Measurements from ENCODE around the gene DIRAS2.

DIRAS2 gene

DNA sequence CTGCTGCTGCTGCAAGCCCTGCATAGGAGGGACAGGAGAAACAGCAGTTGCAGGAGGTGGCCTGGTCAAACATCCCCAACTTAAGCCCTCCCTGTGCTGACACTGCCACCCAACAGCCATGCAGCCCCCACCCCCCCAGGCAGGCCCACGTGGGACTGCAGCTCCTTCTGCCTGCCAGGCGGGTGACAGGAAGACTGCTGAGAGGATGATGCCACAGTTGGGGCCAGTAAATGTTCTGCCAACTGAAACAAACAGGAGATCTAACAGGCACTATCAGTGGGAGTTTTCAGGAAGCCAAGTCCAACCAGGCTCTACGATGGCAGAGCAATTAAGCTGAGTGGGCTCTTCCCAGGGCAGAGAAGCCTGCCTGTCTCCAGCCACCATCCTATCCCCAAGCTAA is 31.1 kb downstream of the DIRAS2 start:
- no peak for DNase-seq

DNA sequence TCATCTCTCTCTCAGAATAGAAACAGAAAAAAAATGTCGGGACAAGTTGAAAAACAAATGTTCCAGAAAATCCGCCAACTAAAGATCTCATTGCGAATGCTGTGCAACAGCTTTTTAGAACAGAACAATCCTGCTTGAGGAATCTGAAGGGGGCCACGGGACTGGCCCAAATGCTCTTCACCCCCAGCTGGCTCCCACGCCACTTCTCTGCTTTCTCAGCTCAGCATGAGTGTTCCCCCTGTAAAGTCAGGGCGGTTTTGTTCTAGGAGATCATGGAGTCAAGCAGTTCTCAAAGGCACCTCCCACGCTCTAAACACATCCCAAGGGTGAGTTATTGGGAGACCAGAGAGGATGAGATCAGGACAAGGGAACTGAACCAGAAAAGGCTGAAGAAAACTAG is 31.5 kb downstream of the DIRAS2 start:
- DNase-seq, result no peak

DNA sequence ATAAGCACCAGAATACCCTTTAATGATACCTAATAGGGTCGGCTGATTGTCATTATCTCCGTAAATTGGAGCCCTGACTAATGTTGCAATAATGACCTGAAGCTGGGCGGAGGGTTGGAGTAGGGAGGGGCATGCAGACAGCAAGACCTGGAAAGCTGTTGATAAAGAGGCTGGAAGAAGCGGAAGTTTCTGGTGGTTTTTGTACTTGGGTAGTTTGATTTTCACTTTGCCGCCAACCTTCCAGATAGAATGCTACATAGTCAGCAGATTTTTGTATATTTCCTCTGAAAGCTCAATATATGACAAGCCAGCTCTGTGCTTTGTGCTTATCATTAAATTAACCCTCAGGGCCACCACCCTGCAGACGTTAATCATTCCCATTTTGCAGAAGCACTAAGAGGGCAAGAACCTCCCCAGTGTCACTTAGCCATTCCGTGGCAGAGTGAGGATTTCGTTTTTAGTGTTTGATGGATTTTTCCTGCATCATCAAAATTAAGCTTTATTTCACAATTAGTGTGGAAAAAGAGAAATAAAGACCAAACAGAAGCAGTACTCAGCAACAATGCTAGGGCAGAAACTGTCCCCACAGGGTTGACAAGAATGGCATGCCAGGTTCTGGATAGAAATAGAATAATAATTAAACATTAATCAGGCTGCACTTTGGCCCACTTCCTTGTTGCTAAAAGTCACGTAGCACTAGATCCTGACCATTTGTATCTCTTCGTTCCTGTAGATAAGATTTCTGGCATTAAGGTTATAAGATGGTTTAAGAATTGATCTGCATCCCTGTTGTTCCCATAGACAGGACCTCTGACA is 34.7 kb downstream of the DIRAS2 start:
- DNase-seq, result no peak

DNA sequence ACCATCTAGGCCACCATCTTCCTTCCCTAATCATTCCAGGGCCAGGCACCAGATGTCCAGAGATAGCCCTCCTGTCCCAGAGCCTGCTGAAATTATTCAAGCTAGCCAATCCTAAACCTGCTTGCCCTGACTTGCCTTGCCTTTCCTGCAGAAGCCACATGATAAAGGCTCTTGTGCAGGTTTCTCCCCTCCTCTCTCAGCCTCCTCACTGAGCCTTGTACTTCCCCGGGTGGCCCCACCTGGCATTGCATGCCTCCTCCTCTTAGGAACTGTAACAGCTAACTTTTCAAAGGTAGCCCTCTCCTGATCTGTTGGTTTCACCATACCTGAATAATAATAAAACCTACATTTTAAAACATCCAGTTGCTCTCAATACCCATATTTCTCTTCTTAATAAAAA is 42.6 kb downstream of the DIRAS2 start:
- no peak for DNase-seq

DNA sequence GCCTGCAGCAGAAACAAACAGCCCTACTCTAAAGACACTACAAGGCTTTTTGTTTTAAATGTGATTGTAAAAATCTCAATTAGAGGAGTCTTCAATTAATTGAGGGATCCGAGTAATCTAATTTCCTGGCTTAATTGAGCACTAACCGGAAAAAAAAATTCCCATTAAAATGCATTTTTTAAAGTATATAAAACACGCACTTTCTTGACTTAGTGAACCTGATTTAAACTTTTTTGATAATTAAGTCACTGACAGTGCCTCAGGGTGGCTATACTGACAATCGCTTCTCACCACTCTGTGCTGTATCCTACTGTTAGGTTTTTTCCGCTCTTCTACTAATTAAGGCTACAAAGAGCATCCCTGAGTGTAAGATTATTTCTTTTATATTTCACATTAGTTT is 44.4 kb downstream of the DIRAS2 start:
- DNase-seq, result no peak

DNA sequence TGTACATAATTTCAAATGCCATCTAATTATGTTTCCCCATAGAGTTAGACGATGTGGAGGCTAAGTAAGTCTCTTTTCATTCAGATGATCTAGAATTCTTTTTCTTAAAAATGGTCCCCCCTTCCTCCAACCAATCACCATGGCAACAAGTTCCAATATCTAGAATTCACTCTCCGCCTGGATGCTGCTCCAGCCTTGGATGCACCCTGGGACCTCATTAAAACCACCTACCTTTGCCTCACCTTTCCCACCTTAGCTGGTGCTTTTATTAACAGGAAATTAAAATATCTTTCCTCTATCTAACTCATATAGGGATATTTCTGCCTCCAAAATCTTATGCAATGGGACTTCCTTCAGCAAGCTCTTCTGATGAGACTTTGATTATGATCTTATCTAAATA is 49.0 kb downstream of the DIRAS2 start:
- DNase-seq, result no peak

DNA sequence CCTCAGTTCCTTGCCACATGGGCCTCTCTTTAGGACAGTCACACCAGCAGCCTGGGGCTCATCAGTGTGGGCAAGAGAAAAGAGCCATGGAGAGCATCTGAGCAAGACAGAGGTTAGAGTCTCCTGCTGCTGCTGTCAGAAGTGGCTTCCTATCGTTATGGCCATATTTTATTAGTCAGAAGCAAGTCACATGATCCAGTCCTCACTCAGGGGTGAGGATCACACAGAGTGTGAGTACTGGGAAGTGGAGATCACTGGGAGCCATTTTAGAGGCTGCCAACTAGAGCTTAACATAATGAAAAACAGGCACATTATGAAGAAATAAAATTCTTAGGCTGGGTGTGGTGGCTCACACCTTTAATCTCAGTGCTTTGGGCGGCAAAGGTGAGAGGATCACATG is 62.0 kb downstream of the DIRAS2 start:
- no peak for DNase-seq

DNA sequence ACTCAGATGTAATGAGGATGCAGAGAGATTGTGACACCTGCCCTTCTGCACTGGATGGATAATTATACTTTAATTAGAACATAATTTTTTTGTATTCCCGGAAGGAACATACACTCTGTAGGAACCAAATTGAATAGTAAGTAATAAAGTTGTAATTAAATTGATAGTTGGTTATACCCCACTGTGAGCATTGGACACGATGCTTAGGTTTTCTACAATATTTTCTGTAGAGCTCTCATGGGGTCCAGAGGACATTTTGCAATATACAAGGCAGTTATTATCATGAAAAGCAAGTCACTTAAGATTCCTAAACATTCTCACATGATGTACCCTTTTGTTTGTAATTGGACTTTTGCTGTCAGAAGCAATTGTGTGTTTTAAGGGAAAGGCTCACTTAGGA is 63.4 kb downstream of the DIRAS2 start:
- DNase-seq, result no peak

DNA sequence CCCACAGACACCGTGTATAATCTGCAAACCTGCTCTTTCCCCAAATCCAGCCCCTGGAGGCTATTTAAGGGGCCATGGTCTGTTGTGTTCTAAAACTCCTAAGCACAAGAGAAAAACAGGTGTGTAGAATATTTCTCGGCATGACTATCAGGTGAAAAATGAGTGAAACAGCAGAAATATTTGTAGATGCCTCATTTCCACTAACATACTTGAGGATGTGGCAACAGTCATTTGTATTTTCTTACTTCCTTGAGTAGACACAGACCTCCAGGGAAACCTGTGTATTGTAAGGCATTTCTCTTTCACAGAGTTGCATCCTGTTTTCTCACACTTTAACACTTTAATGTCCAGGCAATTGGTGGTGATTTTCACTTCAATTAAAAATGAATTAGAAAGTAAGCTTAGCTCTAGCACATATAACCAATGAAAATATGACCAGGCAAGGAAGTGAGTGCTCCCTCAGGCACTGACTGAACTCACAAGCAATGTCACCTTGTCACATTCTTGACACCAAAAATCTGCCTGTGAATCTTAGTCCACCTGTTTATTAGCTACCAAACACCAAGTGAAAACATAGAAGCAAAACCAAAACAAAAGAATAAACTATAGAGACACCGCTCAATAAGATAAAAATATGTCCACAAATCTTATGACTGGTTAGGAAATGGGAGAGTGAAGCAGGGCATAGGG is 64.4 kb downstream of the DIRAS2 start:
- DNase-seq, result no peak

DNA sequence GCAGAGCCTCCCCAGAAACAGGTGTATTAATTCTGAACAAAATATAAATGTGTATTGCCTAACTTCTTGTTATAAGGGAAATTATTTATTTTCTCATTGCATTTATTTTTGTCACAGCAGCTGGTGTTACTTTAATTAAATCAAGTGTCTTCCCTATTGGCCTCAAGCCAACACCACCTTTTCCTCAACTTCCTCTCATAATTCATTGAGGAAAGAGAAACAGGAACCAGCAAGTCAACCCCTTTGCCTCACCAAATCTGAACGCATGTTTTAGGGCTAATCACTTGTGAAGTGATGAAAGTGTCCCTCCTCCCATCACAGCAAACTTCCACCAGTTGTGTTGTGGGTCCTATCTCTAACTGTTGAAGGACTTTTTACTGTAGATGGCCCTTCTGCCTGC is 73.1 kb downstream of the DIRAS2 start:
- DNase-seq, result no peak

DNA sequence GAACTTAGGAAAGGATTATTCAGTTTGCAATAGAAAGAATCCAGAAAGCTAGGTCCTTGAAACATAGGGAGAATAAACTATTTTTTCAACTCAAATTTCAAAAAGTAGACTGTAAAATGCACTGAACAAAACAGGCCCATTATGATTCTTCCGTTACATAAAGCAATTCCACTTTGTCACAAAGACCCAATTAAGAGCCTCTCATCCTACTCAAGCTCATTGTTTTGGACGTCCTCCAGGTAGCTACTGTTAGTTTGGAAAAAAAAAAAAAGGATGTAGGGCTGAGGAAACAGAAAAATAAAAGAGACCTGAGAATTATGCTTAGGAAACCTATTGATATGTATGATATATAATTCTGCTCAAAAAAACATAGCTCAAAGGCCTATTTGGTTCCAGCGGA is 74.0 kb downstream of the DIRAS2 start:
- DNase-seq, result no peak

DNA sequence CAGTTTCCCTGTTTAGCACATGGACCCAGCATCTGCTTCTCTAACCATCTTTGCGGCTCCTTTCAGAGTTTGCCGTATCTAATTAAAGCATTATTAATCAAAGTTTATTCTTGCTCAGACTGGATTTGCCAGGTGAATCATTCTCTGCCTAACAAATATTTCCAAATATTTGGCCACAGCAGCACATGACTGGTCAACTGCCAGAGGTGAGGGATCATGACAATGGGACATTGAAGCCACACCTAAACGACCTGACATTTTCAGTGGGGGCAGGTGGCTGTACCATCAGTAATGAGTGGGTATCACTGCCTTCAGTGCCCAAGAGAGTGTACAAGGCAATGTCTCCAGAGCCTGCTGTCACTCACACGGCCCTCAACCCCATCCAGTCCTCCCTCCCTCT is 80.4 kb downstream of the DIRAS2 start:
- no peak for DNase-seq

Data from fibroblast of skin of right quadriceps (primary cell).